GM19035 (cell line): ENCODE data around the gene FMNL3.
A peak's percentile ranks its signal among the peaks of the same experiment; 100 is the strongest.

Source experiments
- ATAC-seq: cut with Tn5 transposase; IDR thresholded peaks from one replicate; pipeline ENCODE4 v1.9.1; 2021; ENCODE audit not compliant: unreplicated experiment

Gene FMNL3

DNA sequence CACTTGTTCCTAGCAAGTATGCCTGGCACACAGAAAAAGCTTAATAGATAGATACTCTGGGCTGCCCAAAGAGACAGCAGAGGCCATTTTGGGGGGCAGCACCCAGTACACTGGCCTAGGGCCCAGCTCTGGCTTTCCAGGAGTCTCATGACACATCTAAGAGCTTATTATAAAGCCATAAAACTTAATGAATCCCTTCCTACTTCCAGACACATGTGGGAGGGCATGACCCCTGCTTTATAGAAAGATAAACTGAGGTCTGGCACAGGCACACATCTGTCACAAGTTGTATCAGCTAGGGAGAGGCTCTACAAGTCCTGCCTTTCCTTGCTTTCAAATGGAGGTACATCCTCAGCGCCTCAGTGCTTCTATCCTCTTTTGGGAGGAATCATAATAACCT lies 27.1 kb downstream of the FMNL3 start:
- no peak for ATAC-seq

DNA sequence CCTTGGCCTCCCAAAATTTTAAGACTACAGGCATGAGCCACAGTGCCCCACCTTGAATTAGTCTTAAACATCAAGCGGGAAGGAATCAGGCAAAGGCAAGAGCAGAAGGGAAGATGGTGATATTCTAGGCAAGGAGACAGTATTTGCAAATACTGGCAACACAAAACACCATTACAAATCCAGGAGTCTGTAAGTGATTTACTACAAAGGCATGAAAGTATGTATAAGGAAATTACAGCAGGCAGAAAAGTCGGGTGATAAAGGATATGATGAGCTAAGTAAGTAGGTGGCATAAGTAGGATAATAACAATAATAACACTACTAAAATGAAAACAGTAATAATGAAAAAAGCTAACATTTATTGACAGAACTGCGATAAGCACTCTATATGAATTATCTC lies 28.5 kb downstream of the FMNL3 start:
- ATAC-seq = no peak

DNA sequence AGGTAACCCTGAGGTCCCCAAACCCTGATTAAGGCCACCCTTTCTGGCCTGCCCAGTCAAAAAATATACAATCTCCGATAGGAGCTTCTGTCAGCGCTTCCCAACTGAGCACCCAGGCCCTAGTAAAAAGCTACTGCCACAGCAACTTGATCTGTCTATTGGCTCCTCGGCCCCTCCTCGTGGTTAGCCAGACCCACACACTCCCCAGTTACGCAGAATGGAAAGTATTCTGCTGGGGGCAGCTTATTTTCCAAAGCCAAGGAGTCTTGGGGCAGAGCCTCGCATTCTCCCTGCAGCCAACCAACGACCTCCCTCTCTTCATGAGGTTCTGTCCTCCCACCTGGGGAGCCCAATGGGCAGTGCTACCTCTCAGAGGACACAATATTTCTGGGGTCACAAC lies 32.1 kb downstream of the FMNL3 start:
- ATAC-seq = no peak

DNA sequence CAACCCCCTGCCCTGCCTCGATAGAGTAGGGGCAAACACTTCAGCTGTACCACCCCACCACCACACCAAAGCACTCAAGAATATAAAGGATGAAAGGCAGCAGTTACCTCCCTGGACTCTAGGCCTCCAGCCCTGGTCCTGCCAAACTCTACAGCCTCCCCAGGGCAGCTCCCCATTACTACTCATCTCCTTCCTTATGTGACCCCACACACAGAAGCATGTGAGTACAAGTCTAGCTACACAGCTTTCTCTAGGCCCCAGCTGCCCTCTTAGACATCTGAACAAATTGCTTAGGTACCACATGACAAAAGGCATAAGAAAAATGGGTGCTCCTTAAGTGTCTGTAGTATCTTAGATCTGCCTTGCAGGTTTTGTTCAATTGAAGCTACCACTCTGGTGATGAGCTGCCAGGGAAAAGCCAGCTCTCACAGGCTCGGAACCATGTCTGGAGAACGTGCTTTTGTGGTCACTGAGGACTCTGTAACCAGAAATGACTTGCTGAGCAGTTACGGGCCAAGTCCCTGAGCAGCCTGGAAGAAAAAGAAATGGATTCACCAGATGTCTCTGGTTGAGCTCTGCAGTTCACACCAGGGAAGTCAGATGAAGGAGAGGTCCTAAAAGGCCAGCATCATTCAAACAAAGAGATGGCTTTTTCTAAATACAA lies 32.8 kb downstream of the FMNL3 start:
- no peak for ATAC-seq

DNA sequence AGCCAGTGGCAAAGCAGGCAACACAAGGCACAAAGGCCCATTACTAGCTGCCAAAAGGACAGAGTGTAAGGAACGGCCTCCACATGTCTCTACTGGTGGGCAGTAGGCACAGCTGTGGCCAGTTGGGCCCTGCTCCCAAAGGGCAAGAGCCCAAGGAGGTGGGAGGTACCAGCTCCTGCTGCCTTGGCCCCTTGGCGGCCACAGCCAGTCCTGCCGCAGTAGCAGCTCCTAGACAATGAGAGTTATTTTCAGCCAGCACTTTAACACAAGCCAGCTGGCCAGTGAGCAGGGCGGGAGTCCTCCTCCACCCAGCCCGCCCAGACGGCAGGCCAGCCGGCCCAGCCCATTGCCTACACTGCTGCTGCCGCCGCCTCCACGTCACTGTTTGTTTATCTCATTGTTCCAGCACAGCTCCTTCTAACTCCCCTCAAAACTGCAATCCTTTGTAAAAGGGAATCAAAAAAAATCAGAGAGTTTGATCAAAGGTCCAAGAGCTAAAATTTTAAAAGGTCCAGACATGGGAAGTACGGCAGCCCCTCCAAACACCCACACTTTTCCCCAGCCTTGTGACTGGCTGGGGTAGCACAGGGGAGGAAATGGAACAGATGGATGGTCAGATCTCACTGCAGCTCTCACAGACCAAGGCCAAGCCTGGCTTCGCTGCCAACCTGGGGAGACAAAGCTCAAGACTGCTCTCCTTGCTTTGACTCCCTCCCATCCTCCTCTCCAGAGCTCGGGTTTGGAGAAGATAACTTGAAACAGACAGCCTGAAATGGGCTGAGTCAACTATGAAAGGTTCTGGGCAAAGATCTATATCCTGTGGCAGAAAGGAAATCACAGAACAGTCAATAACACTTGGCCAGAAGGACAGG lies 33.5 kb downstream of the FMNL3 start:
- ATAC-seq = no peak

DNA sequence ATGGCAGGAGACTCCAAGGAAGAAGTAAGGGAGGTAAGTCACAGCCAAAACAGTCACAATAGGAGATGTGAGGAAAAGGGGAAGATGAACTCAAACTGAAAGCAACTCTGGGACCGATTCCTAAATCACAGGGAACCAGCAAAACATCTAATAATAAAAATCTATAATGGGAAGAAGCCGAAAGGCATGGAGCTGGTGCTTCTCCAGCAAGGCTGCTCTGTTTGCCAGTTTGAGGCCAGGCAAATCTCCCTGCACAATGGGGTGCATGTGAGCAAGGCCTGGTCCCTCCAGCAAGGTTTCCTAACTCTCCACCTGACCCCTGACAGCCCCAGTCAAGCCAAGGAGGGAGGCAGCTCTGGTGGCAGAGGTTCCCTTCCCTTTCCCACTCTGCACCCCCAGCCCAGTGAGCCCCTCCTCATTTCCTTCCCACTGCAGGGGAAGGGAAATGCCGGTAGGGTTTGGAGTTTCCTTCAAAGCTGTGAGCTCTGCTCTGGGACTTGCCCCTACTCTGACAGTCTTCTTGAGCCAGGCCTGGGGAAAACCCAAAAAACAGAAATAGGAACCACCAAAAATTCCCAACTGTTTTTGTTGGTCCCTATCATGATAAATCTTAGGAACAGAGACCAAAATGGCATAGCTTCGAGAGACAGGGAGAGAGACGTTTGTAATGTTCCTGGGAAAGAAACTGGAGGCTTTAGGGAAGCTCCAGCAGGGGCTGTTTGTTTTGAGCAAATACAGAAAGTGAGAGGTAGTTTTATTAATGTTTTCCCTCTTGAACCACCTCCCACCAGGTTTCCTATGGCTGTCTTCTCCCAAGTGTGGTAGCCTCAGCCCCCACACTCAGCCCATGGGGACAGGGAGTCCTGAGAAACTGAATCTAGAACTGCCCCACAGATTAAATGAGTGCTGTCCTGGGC lies 34.6 kb downstream of the FMNL3 start:
- ATAC-seq = no peak

DNA sequence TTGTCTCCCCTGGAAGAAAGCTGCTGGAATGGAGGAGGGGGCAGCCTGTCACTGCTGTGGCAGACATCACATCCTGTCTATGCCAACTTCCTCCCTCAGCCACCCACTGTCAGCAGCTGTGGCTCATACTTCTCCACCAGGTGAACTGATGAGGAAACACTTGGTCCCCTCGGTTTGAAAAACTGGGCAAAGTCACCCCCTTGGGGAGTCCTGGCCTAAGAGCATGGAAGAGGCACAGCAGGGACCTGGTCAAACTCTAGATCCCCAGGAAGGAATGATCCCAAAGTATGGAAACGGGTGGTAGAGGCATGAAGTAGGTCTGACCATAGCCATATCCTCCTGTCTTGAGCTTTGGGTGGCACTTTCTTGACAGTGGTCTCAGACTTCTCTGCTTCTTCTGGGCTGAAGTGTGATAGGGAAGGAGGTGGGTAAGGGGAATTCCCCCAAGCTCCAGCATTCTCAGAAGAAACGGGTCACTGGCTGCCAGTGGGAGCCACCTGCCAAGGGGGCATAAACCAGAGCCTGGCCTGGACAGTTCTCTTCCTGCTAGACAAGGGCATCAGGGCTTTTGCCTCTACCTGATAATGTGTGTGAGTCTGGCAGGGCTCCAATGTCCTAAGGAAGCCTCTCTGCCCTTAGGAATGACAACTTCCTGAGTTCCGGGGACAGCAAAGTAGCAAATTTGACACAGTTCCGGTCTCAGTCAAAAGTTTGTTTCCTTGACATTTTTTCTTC lies 36.0 kb downstream of the FMNL3 start:
- ATAC-seq = no peak

DNA sequence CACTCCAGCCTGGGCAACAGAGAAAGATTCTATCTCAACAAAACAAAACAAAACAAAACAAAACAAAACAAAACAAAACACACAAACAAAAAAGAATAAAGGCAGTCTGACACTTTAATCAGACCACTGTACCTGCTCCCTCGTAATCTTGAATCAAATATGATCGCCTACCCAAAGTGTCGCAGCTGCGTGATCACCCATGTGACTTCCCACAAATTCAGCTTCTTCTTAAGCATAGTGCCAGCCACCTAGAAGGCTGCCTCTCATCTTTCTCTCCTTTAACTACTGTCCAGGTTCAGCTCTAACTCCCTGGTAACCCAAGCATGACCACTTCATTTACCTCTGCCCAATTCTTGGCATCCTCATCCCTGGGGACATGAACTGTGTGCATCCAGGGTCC lies 37.4 kb downstream of the FMNL3 start:
- ATAC-seq = no peak

DNA sequence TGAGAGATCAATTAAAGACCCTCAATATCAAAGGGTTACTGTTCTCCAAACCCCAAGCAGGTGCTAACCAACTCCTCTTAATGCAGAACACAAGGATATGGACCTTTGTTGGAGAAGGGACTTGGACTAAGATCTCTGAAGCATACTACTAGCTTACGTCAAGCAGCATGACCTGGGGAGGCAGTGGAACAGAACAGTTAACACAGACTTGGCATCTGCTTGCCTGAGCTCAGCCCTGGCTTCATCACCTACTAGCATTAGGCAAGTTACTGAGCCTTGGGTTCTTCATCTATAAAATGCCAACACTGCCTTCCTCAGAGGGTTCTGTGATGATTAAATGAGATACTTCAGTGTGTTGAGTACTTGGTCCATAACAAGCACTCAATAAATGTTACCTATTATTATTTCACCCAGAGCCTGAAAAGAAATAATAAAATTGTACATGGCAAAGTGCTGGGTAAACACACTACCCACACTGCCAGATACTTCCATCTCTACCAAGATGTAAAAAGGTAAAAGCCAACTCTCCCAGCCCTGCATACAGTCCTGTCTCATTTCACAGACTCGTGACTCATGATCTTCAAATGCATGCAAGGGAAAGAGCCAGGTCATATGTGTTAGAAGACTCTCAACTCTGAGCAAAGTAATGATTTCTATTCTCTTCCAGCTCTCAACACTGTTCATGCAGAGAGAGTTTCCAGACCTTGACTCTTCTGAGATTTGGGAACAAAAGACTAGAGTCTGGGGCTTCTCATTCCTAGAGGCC lies 39.7 kb downstream of the FMNL3 start:
- ATAC-seq = no peak

DNA sequence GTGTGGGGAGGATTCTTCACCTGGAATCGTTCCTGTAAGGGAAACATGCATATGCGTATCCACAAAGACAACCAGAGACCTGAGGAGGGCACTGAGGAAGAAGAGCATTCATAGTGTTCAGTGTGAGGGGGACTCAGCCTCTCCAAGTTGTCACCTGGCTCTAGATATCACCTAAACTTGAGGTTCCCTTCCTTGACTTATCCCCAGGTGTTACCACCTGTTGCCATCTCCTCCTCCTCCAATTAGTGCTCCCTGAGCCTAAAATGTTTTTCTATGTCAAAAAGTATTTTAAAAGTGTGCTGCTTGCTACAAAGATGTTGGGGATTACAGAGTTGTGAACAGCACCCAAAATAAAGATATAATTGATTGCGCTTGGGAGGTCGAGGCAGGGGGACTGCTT lies 41.0 kb downstream of the FMNL3 start:
- ATAC-seq = no peak

DNA sequence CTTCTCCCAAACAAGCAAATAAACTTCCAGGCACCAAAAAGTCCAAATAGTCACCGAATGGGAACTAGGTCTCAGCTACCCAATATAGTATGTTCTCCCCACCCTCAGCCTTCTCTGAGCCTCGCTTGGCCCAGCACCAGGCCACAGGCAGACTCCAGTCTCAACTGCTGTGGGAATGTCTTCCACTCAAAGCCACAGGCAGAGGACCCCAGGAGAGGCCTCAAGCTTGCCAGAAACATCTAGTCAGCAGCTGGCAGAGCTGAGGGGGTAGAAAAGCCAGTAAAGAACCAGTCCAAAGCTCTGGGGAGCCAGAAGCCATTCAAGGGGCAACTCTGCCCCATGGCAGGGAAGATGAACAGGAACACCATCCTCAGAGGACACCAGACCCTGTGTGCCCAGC lies 41.8 kb downstream of the FMNL3 start:
- no peak for ATAC-seq

DNA sequence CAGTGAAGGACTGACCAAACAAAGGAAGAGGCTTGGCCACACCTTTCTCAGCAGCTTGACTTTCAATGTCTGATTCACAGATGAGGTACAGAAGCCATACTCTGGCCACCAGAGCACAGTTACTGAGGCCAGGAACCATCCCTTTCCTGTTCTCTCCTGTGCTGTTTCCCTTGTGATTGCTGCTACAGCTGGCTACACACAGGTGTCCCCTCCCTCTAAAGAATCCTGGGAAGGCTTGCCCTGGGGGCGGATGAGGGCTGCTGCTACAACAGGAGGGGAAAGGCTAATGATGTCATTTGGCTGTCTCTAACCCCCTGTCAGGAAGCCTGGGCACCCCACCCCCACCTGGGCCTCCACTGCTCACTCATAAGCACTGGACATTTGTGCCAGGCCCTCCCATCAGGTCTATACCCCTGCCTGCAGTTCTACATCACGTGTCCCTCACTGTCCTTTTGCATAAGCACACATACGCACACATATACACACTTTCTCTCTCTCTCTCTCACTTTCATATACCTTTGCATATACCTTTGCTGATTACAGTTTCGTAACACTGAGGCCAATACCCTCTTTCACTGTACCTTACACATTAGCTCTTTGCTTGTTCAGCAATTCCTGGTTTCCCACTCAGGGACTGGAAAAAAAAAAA lies 42.5 kb downstream of the FMNL3 start:
- peak; percentile 48 for ATAC-seq

DNA sequence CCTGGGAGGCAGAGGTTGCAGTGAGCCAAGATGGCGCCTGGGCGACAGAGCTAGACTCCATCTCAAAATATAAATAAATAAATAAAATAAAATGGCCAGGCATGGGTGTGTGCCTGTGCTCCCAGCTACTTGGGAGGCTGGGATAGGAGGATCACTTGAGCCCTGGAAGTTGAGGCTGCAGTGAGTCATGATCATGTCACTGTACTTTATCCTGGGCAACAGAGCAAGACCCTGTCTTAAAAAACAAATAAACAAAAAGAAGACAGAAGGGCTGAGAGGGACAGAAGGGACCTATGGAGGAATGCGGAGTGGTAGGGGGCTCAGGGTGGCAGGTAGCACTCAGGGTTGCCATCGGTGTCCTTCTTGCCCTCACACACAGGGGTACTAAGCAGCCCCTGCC lies 43.0 kb downstream of the FMNL3 start:
- ATAC-seq = no peak

DNA sequence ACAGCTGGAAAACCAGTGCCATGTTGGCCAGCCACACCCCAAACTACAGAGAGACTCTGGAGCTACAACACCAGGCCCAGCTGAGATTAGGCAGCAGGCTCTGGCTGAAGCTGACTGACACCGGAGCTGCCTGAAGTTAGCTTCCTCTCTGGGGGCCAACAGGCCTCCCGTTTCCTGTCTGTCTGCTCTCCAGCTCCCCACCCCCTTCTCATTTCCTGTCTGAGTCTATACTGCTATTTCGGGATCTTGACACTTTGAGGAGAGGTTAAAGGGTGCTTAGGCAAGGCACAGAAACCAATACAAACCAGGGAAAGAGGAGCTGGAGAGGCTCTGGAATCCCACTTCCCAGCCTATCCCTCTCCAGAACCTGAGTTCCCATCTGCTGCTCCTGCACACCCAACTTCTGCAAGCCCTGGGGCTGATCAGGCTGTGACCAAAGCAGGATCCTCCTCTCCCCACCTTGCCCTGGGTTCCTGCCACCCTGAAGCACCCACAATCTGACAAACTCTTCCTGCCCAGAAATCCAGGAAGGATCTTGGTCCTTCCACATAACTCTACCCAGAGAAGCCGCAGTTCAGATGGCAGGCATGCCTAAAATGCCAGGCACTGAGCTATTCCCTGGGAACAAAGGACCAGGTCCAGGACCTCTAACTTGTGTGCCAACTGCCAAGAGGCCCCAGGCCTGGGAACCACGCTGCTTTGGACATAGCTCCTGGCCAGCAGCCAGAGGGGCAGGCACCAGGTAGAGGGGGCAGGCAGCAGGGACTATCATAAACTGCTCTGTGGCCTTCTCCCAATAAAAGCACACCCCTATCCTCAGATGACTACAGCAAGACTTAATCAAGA lies 44.0 kb downstream of the FMNL3 start:
- ATAC-seq = peak; percentile 68

DNA sequence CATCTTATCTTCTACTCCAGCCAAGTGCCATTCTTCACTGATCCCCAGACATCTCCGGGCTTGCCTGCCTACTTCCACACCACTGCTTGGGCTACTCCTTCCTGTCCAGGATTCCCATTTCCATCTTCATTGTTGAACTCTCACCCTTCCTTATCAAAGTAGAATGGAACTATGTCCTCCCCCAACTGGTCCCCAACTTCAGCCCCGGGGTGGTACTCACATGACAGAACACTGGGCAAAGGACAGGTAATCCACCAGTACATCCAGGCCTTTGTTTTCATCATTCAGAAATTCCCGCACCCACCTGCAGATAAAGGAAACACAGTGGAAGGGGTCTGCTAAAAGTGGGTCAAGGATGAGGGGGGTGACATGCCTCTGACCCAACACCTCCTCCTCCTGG lies 45.5 kb downstream of the FMNL3 start:
- no peak for ATAC-seq

DNA sequence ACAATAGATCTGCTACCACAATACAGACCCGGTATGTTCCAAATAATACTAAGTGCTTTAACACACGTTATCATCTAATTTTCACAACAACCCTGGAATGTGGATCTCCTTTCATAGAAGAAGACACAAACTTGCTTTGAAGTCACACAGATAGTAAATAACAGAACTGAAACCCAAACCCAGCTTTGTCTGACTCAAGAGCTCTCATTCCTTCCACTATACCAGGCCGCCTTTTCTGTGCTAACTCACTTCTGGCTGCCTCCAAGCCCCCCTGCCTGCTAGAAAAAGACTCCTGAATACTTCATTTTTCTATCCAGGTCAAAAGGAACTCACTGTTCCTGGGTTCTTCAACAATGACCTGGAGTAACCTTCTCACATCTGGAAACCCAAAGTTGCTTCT lies 46.0 kb downstream of the FMNL3 start:
- ATAC-seq = no peak

DNA sequence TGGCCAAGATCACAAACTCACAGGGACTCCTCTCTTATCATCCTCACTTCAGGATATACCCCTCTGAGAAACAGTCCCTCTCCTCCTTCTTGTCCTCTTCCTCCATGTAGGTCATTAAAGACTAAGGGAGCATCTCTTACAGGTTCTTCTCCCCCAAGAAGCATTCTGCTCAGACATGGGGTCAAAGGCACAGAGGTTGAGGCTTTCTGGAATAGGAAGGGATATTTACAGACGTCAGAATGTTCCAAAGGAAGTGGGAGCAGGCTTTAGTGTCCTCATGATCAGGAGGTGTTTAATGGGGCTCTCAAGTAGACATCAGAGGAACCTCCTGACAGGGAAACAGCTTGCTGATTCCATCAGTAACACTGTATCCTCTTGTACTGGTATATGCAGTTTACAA lies 47.5 kb downstream of the FMNL3 start:
- no peak for ATAC-seq

DNA sequence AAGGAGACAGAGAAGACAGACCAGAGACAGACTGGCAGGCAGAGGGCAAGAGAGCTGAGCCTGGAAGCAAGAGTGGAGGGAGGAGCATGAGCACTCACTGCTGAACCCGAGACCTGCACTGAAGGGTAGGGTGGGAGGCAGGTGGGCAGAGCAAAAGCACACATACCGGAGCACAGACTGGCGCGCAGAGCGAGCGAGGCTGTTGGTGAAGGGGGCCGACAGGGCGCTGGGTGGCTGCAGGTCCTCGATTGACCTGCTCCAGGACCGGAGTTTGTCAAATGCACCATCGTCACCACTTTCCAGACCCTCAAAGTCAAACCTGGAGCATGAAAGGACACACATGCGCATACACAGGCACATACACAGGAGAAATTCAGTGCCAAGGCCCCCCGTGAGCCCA lies 48.9 kb downstream of the FMNL3 start:
- no peak for ATAC-seq
